ENCODE measurements around the gene BCAN.

BCAN gene

GRCh38 chr1:156643049-156643777, 1.3 kb downstream of the BCAN start:
- H3K27ac ChIP-seq (ENCODE audit: insufficient read depth, low read length, poor library complexity, severe bottlenecking): no peak overlapping the region
- H3K36me3 ChIP-seq (ENCODE audit: control insufficient read depth, insufficient read depth, low read length): no peaks in the 10 kb centered on the region
- H3K4me1 ChIP-seq (ENCODE audit: control insufficient read depth, insufficient read depth, low read length, poor library complexity, severe bottlenecking): peaks cover 21% of the 10 kb centered on the region
- no peak overlapping the region for H3K4me3 ChIP-seq (ENCODE audit: insufficient read depth, low read depth, low read length, poor library complexity, severe bottlenecking)
- H3K27me3 ChIP-seq (replicated peaks; ENCODE audit: control insufficient read depth, insufficient read depth, low read length, poor library complexity, severe bottlenecking): peaks cover 53% of the 10 kb centered on the region
- DNase-seq: no peak
- no peaks in the 10 kb centered on the region for H3K9me3 ChIP-seq (ENCODE audit: control insufficient read depth, low read length)

- peaks cover 21% of the 10 kb centered on the region for H3K4me1 ChIP-seq (ENCODE audit: control insufficient read depth, insufficient read depth, low read length, poor library complexity, severe bottlenecking)
- H3K27me3 ChIP-seq (replicated peaks; ENCODE audit: control insufficient read depth, insufficient read depth, low read length, poor library complexity, severe bottlenecking): peaks cover 50% of the 10 kb centered on the region
- no peak for DNase-seq
- no peak overlapping the region for H3K27ac ChIP-seq (ENCODE audit: insufficient read depth, low read length, poor library complexity, severe bottlenecking)
- no peaks in the 10 kb centered on the region for H3K9me3 ChIP-seq (ENCODE audit: control insufficient read depth, low read length)
- H3K4me3 ChIP-seq (ENCODE audit: insufficient read depth, low read depth, low read length, poor library complexity, severe bottlenecking): no peak overlapping the region
- no peaks in the 10 kb centered on the region for H3K36me3 ChIP-seq (ENCODE audit: control insufficient read depth, insufficient read depth, low read length)
Observed at GRCh38 chr1:156643778-156644092, 1.8 kb downstream of the BCAN start.

DNA sequence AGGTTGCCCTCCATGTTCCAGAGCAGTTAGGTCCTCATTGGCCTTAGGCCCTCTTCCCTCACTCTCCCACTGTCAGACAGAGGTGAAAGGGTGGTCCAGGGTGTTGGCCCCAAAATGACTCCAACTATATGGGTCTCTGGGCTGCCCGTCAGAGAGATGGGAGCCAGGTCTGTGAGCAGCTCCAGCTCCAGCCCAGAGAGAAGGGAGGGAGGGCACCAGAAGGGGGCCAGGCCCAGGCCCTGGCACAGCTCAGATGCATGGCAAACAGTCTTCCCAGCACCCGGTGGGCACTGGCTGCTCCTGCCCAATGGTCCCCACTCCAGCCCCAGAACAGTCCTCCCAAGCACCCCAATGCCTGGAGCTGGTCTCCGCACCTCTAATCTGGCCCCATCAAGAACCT, 2.2 kb downstream of the BCAN start:
- Histone ChIP-seq H3K4me1 (ENCODE audit: control insufficient read depth, insufficient read depth, low read length, poor library complexity, severe bottlenecking) (peaks cover 21% of the 10 kb centered on the region), H3K9me3 (ENCODE audit: control insufficient read depth, low read length) (no peaks in the 10 kb centered on the region), H3K36me3 (ENCODE audit: control insufficient read depth, insufficient read depth, low read length) (no peaks in the 10 kb centered on the region), H3K27ac (ENCODE audit: insufficient read depth, low read length, poor library complexity, severe bottlenecking) (no peak overlapping the region), H3K4me3 (ENCODE audit: insufficient read depth, low read depth, low read length, poor library complexity, severe bottlenecking) (no peak overlapping the region), H3K27me3 (replicated peaks; ENCODE audit: control insufficient read depth, insufficient read depth, low read length, poor library complexity, severe bottlenecking) (peaks cover 46% of the 10 kb centered on the region)
- DNase-seq: no peak

- H3K27ac ChIP-seq (ENCODE audit: insufficient read depth, low read length, poor library complexity, severe bottlenecking): no peak overlapping the region
- no peak overlapping the region for H3K4me3 ChIP-seq (ENCODE audit: insufficient read depth, low read depth, low read length, poor library complexity, severe bottlenecking)
- peaks cover 41% of the 10 kb centered on the region for H3K27me3 ChIP-seq (replicated peaks; ENCODE audit: control insufficient read depth, insufficient read depth, low read length, poor library complexity, severe bottlenecking)
- no peaks in the 10 kb centered on the region for H3K9me3 ChIP-seq (ENCODE audit: control insufficient read depth, low read length)
- no peaks in the 10 kb centered on the region for H3K36me3 ChIP-seq (ENCODE audit: control insufficient read depth, insufficient read depth, low read length)
- DNase-seq: no peak
- peaks cover 21% of the 10 kb centered on the region for H3K4me1 ChIP-seq (ENCODE audit: control insufficient read depth, insufficient read depth, low read length, poor library complexity, severe bottlenecking)
Observed at GRCh38 chr1:156644640-156645039, 2.7 kb downstream of the BCAN start.

- Histone ChIP-seq H3K4me3 (ENCODE audit: insufficient read depth, low read depth, low read length, poor library complexity, severe bottlenecking) (no peak overlapping the region), H3K4me1 (ENCODE audit: control insufficient read depth, insufficient read depth, low read length, poor library complexity, severe bottlenecking) (peaks cover 21% of the 10 kb centered on the region), H3K9me3 (ENCODE audit: control insufficient read depth, low read length) (no peaks in the 10 kb centered on the region), H3K27ac (ENCODE audit: insufficient read depth, low read length, poor library complexity, severe bottlenecking) (no peak overlapping the region), H3K27me3 (replicated peaks; ENCODE audit: control insufficient read depth, insufficient read depth, low read length, poor library complexity, severe bottlenecking) (peaks cover 40% of the 10 kb centered on the region), H3K36me3 (ENCODE audit: control insufficient read depth, insufficient read depth, low read length) (no peaks in the 10 kb centered on the region)
- DNase-seq: no peak
Observed at GRCh38 chr1:156645056-156645455, 3.1 kb downstream of the BCAN start.

GRCh38 chr1:156645666-156646065, 3.7 kb downstream of the BCAN start:
- peaks cover 34% of the 10 kb centered on the region for H3K27me3 ChIP-seq (replicated peaks; ENCODE audit: control insufficient read depth, insufficient read depth, low read length, poor library complexity, severe bottlenecking)
- no peak for DNase-seq
- no peak overlapping the region for H3K27ac ChIP-seq (ENCODE audit: insufficient read depth, low read length, poor library complexity, severe bottlenecking)
- no peaks in the 10 kb centered on the region for H3K9me3 ChIP-seq (ENCODE audit: control insufficient read depth, low read length)
- no peak overlapping the region for H3K4me3 ChIP-seq (ENCODE audit: insufficient read depth, low read depth, low read length, poor library complexity, severe bottlenecking)
- H3K36me3 ChIP-seq (ENCODE audit: control insufficient read depth, insufficient read depth, low read length): no peaks in the 10 kb centered on the region
- H3K4me1 ChIP-seq (ENCODE audit: control insufficient read depth, insufficient read depth, low read length, poor library complexity, severe bottlenecking): peaks cover 21% of the 10 kb centered on the region

DNA sequence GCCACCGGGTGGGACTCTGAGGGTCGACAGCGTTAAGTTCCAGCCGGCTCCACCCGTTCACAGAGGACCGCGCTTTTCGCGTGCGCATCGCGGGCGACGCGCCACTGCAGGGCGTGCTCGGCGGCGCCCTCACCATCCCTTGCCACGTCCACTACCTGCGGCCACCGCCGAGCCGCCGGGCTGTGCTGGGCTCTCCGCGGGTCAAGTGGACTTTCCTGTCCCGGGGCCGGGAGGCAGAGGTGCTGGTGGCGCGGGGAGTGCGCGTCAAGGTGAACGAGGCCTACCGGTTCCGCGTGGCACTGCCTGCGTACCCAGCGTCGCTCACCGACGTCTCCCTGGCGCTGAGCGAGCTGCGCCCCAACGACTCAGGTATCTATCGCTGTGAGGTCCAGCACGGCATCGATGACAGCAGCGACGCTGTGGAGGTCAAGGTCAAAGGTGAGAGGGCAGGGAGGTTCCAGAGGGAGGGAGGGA, 4.9 kb downstream of the BCAN start:
- Histone ChIP-seq H3K36me3 (ENCODE audit: control insufficient read depth, insufficient read depth, low read length) (no peaks in the 10 kb centered on the region), H3K27ac (ENCODE audit: insufficient read depth, low read length, poor library complexity, severe bottlenecking) (no peak overlapping the region), H3K4me1 (ENCODE audit: control insufficient read depth, insufficient read depth, low read length, poor library complexity, severe bottlenecking) (peaks cover 13% of the 10 kb centered on the region), H3K27me3 (replicated peaks; ENCODE audit: control insufficient read depth, insufficient read depth, low read length, poor library complexity, severe bottlenecking) (peaks cover 23% of the 10 kb centered on the region), H3K9me3 (ENCODE audit: control insufficient read depth, low read length) (no peaks in the 10 kb centered on the region), H3K4me3 (ENCODE audit: insufficient read depth, low read depth, low read length, poor library complexity, severe bottlenecking) (no peak overlapping the region)
- no peak for DNase-seq

- Histone ChIP-seq H3K4me3 (ENCODE audit: insufficient read depth, low read depth, low read length, poor library complexity, severe bottlenecking) (no peak overlapping the region), H3K4me1 (ENCODE audit: control insufficient read depth, insufficient read depth, low read length, poor library complexity, severe bottlenecking) (peaks cover 7% of the 10 kb centered on the region), H3K27ac (ENCODE audit: insufficient read depth, low read length, poor library complexity, severe bottlenecking) (no peak overlapping the region), H3K9me3 (ENCODE audit: control insufficient read depth, low read length) (no peaks in the 10 kb centered on the region), H3K36me3 (ENCODE audit: control insufficient read depth, insufficient read depth, low read length) (no peaks in the 10 kb centered on the region), H3K27me3 (replicated peaks; ENCODE audit: control insufficient read depth, insufficient read depth, low read length, poor library complexity, severe bottlenecking) (peaks cover 18% of the 10 kb centered on the region)
- no peak for DNase-seq
Observed at GRCh38 chr1:156647351-156647750, 5.4 kb downstream of the BCAN start.

GRCh38 chr1:156648496-156648895, 6.6 kb downstream of the BCAN start:
- Histone ChIP-seq H3K36me3 (ENCODE audit: control insufficient read depth, insufficient read depth, low read length) (no peaks in the 10 kb centered on the region), H3K27me3 (replicated peaks; ENCODE audit: control insufficient read depth, insufficient read depth, low read length, poor library complexity, severe bottlenecking) (peaks cover 9% of the 10 kb centered on the region), H3K4me3 (ENCODE audit: insufficient read depth, low read depth, low read length, poor library complexity, severe bottlenecking) (no peak overlapping the region)

GRCh38 chr1:156648951-156649350, 7.0 kb downstream of the BCAN start:
- DNase-seq: no peak
- no peaks in the 10 kb centered on the region for H3K9me3 ChIP-seq (ENCODE audit: control insufficient read depth, low read length)
- H3K27ac ChIP-seq (ENCODE audit: insufficient read depth, low read length, poor library complexity, severe bottlenecking): no peak overlapping the region
- H3K27me3 ChIP-seq (replicated peaks; ENCODE audit: control insufficient read depth, insufficient read depth, low read length, poor library complexity, severe bottlenecking): peaks cover 9% of the 10 kb centered on the region
- no peaks in the 10 kb centered on the region for H3K4me1 ChIP-seq (ENCODE audit: control insufficient read depth, insufficient read depth, low read length, poor library complexity, severe bottlenecking)
- H3K4me3 ChIP-seq (ENCODE audit: insufficient read depth, low read depth, low read length, poor library complexity, severe bottlenecking): no peak overlapping the region
- no peaks in the 10 kb centered on the region for H3K36me3 ChIP-seq (ENCODE audit: control insufficient read depth, insufficient read depth, low read length)

More at GRCh38 chr1:156648496-156648895, 6.6 kb downstream of the BCAN start:
- no peak for DNase-seq
- Histone ChIP-seq H3K9me3 (ENCODE audit: control insufficient read depth, low read length) (no peaks in the 10 kb centered on the region), H3K4me1 (ENCODE audit: control insufficient read depth, insufficient read depth, low read length, poor library complexity, severe bottlenecking) (peaks cover 2% of the 10 kb centered on the region), H3K27ac (ENCODE audit: insufficient read depth, low read length, poor library complexity, severe bottlenecking) (no peak overlapping the region)

Data from effector memory CD4-positive, alpha-beta T cell (primary cell).